ENCODE results near the gene LRFN3.

DNA sequence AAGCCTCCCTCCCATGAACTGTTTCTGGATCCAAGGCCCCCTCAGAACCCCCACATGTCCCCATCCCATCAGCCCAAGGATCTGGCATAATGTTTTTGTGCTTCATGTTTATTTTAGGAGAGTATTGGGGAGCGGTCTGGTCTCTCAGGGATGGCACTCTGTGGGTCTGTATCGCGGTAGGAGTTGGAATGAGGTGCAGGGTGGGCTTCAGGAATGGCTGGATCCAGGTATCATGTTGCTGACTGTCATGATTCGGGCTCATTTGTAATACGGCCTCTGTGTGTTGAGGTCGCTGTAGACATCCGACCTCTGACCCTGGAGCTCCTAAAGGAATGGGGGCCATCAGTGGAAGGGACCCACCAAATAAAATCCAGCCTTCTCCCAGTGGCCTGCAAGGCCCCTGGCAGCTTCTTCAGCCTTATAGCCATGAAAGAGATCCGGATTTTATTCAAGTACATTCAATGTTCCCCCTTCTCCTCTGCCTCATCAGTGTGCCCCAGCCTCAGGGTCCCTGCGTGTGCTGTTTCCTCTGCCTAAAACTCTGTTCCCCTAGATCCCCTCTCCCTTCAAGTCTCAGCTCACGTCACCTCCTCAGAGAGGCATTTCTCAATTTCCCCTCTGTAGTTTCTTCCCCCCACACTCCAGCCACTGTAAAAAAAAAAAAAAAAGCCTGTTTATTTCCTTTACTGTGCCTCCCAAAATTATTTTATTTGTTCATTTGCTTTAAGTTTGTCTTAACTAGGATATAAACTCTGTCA is 31.7 kb upstream of the LRFN3 start:
- TF ChIP-seq, protein P1, sequence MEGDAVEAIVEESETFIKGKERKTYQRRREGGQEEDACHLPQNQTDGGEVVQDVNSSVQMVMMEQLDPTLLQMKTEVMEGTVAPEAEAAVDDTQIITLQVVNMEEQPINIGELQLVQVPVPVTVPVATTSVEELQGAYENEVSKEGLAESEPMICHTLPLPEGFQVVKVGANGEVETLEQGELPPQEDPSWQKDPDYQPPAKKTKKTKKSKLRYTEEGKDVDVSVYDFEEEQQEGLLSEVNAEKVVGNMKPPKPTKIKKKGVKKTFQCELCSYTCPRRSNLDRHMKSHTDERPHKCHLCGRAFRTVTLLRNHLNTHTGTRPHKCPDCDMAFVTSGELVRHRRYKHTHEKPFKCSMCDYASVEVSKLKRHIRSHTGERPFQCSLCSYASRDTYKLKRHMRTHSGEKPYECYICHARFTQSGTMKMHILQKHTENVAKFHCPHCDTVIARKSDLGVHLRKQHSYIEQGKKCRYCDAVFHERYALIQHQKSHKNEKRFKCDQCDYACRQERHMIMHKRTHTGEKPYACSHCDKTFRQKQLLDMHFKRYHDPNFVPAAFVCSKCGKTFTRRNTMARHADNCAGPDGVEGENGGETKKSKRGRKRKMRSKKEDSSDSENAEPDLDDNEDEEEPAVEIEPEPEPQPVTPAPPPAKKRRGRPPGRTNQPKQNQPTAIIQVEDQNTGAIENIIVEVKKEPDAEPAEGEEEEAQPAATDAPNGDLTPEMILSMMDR (conservative IDR thresholded peaks at IDR 0.05 in 1 of 2, IDR thresholded peaks at IDR 0.05 in 1 of 2; ENCODE audit: low read depth in 1 of 2, low read length in 2 of 2): no peak
- no peak for TF ChIP-seq EZH2 (IDR thresholded peaks at IDR 0.05; ENCODE audit: low read length, missing control alignments)

Data from fibroblast of lung (primary cell).